ENCODE results near the gene SLC31A1.

SLC31A1 gene

GRCh38 chr9:113221003-113221799 is at the start of gene SLC31A1, which contains the start of gene FKBP15:
Gene SLC31A1, plus strand, starts transcription at chr9:113221544. Its CDS starts 34,605 bp downstream, at chr9:113256149.
Gene FKBP15, minus strand, starts transcription at chr9:113221277. Its CDS starts 34 bp downstream, at chr9:113221243.
- DNase-seq: peak; percentile 98

- DNase-seq: no peak
These were observed 48.0 kb upstream of the SLC31A1 start for GRCh38 chr9:113173341-113173740.

- DNase-seq: no peak
These were observed 44.5 kb upstream of the SLC31A1 start for GRCh38 chr9:113176803-113177202.

GRCh38 chr9:113177251-113177650 is 44.1 kb upstream of the SLC31A1 start:
- DNase-seq: no peak

- DNase-seq: no peak
These were observed 43.3 kb upstream of the SLC31A1 start for GRCh38 chr9:113178087-113178486.

- DNase-seq: no peak
These were observed 41.5 kb upstream of the SLC31A1 start for GRCh38 chr9:113179839-113180238.

- no peak for DNase-seq
These were observed 40.2 kb upstream of the SLC31A1 start for GRCh38 chr9:113181165-113181564.

GRCh38 chr9:113183956-113184488 is 37.3 kb upstream of the SLC31A1 start:
- no peak for DNase-seq

- no peak for DNase-seq
These were observed 36.8 kb upstream of the SLC31A1 start for GRCh38 chr9:113184539-113184938.

GRCh38 chr9:113185271-113185670 is 36.1 kb upstream of the SLC31A1 start:
- no peak for DNase-seq

- DNase-seq: no peak
These were observed 35.1 kb upstream of the SLC31A1 start for GRCh38 chr9:113186137-113186755.

GRCh38 chr9:113187929-113188595 is 33.3 kb upstream of the SLC31A1 start:
- no peak for DNase-seq

GRCh38 chr9:113192455-113192854 is 28.9 kb upstream of the SLC31A1 start:
- DNase-seq: no peak

- no peak for DNase-seq
These were observed 21.5 kb upstream of the SLC31A1 start for GRCh38 chr9:113199683-113200329.

- no peak for DNase-seq
These were observed 15.9 kb upstream of the SLC31A1 start for GRCh38 chr9:113205432-113205831.

- no peak for DNase-seq
These were observed 15.5 kb upstream of the SLC31A1 start for GRCh38 chr9:113205861-113206260.

GRCh38 chr9:113210815-113211214 is 10.5 kb upstream of the SLC31A1 start:
- DNase-seq: no peak

GRCh38 chr9:113215132-113215531 is 6.2 kb upstream of the SLC31A1 start:
- DNase-seq: no peak

- no peak for DNase-seq
These were observed 4.9 kb upstream of the SLC31A1 start for GRCh38 chr9:113216406-113216805.

- no peak for DNase-seq
These were observed 2.0 kb upstream of the SLC31A1 start for GRCh38 chr9:113219186-113219936.

- no peak for DNase-seq
These were observed 1.4 kb upstream of the SLC31A1 start for GRCh38 chr9:113219969-113220368.

- no peak for DNase-seq
These were observed 809 bp upstream of the SLC31A1 start for GRCh38 chr9:113220467-113221002.

Measured in NCI-H345 (cell line).